Stimulated activated CD4-positive, alpha-beta T cell treated with anti-CD3 and anti-CD28 coated beads, Interleukin-12 subunit alpha, Interleukin-12 subunit beta, amount 100 ng/mL, for 24 hours (primary cell): Measurements from ENCODE around the gene CMPK1.

ENCODE experiments used
- DNase-seq, 2 experiments: peaks; one replicate each; pipeline ENCODE4 v3.0.0-alpha.2; 2020; ENCODE audit warnings: low read depth in 2 of 2

Gene CMPK1

GRCh38 chr1:47396671-47397196 is 63.1 kb downstream of the CMPK1 start:
- DNase-seq, result no peak

- no peak for DNase-seq
Measured at GRCh38 chr1:47399138-47399845, 65.7 kb downstream of the CMPK1 start.

GRCh38 chr1:47399846-47400155 is 66.2 kb downstream of the CMPK1 start:
- DNase-seq, result no peak

GRCh38 chr1:47401761-47402160 is 68.2 kb downstream of the CMPK1 start:
- DNase-seq, result no peak

- no peak for DNase-seq
Measured at GRCh38 chr1:47402591-47402990, 69.0 kb downstream of the CMPK1 start.

GRCh38 chr1:47403321-47403910 is 69.8 kb downstream of the CMPK1 start:
- DNase-seq, result no peak

GRCh38 chr1:47405697-47406096 is 72.1 kb downstream of the CMPK1 start:
- no peak for DNase-seq

GRCh38 chr1:47406966-47407365 is 73.4 kb downstream of the CMPK1 start:
- DNase-seq, result no peak

GRCh38 chr1:47407481-47407880 is 73.9 kb downstream of the CMPK1 start:
- no peak for DNase-seq

GRCh38 chr1:47409311-47410067 is 75.9 kb downstream of the CMPK1 start:
- DNase-seq, result no peak

- DNase-seq, result no peak
Measured at GRCh38 chr1:47410068-47410455, 76.5 kb downstream of the CMPK1 start.

- DNase-seq, result no peak
Measured at GRCh38 chr1:47411436-47411835, 77.8 kb downstream of the CMPK1 start.

- DNase-seq, result no peak
Measured at GRCh38 chr1:47412437-47412836, 78.8 kb downstream of the CMPK1 start.

GRCh38 chr1:47415728-47416318 is 82.2 kb downstream of the CMPK1 start, which contains the start of gene FOXE3:
TSS of gene FOXE3 (plus strand) at chr1:47416285. CDS start at chr1:47416316, 31 bp downstream.
- DNase-seq, result no peak

GRCh38 chr1:47416319-47417169 is 83.0 kb downstream of the CMPK1 start:
- no peak for DNase-seq

- DNase-seq, result no peak
Measured at GRCh38 chr1:47417170-47418044, 83.8 kb downstream of the CMPK1 start.

GRCh38 chr1:47418122-47418521 is 84.5 kb downstream of the CMPK1 start:
- DNase-seq, result no peak

- DNase-seq, result no peak
Measured at GRCh38 chr1:47418681-47419325, 85.2 kb downstream of the CMPK1 start.

- DNase-seq, result no peak
Measured at GRCh38 chr1:47420547-47420946, 87.0 kb downstream of the CMPK1 start.

- DNase-seq, result no peak
Measured at GRCh38 chr1:47423872-47424271, 90.3 kb downstream of the CMPK1 start.
